Astrocyte of the cerebellum (primary cell): Measurements from ENCODE around the gene VSTM2B.

Source experiments
- DNase-seq: peaks from one replicate; pipeline ENCODE4 v3.0.0-alpha.2; 2011; ENCODE audit warnings: low read depth
- H3K4me3 ChIP-seq: 2 replicates; pipeline ENCODE4 v1.5.1; 2011; ENCODE audit warnings: mild to moderate bottlenecking, low read depth, low read length, moderate library complexity
- in situ Hi-C: cut with HindIII; loops from 2 replicates; pipeline ENCODE4 v1.10.0; 2017; ENCODE audit warnings: low sequenced_read_pairs
- TF ChIP-seq, protein P1 (sequence below): IDR thresholded peaks from 2 replicates; pipeline ENCODE4 v1.5.1; 2012; ENCODE audit warnings: low read length, low read depth, moderate library complexity, mild to moderate bottlenecking; ENCODE audit errors: missing control alignments

The VSTM2B gene

DNA sequence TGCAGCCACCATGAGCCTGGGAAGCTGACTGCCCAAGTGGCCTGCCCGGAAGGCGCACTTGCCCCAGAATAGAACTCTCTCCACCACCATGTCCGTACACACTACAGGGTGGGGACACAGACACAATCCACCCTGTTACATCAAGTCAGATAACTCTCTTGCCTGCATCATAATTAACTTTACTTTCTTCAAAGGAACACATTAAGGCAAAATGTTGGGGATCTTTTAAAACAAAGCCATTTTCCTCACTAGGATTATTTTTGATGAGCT, 23.3 kb upstream of the VSTM2B start:
- in situ Hi-C loops = no loop called here
- no peak overlapping the region for H3K4me3 ChIP-seq
- TF ChIP-seq, protein P1, sequence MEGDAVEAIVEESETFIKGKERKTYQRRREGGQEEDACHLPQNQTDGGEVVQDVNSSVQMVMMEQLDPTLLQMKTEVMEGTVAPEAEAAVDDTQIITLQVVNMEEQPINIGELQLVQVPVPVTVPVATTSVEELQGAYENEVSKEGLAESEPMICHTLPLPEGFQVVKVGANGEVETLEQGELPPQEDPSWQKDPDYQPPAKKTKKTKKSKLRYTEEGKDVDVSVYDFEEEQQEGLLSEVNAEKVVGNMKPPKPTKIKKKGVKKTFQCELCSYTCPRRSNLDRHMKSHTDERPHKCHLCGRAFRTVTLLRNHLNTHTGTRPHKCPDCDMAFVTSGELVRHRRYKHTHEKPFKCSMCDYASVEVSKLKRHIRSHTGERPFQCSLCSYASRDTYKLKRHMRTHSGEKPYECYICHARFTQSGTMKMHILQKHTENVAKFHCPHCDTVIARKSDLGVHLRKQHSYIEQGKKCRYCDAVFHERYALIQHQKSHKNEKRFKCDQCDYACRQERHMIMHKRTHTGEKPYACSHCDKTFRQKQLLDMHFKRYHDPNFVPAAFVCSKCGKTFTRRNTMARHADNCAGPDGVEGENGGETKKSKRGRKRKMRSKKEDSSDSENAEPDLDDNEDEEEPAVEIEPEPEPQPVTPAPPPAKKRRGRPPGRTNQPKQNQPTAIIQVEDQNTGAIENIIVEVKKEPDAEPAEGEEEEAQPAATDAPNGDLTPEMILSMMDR = no peak
- no peak for DNase-seq

DNA sequence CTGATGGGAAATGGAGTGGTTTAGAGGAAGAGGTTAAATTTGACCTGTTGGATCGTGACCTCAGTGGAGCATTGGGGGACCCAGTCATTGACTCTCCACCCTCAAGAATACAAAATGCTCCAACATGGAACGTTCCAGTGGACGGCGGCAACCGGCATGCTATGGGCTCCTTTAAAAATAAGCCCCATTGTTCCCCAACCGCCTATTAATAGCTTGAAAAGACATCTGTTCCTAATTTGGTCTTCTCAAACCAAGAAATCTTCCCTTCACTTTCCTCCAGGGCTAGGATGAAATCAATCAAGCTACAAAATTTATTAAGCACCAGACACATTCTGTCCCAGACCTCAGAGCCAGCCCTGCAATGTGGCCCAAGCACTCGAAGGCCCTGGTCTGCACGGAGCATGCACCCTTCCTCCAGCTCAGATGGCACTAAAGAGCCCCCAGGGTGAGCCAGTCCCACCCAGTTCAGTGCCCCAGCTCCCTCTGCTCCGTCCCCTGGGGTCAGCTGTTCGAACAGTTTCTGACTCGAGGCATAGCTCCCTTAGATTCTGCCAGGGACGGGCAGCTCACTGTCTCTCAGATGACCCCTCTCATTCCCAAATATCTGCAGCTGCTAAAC, 22.5 kb upstream of the VSTM2B start:
- DNase-seq = no peak
- TF ChIP-seq, protein P1 = no peak
- in situ Hi-C loops = no loop called here
- no peak overlapping the region for H3K4me3 ChIP-seq

DNA sequence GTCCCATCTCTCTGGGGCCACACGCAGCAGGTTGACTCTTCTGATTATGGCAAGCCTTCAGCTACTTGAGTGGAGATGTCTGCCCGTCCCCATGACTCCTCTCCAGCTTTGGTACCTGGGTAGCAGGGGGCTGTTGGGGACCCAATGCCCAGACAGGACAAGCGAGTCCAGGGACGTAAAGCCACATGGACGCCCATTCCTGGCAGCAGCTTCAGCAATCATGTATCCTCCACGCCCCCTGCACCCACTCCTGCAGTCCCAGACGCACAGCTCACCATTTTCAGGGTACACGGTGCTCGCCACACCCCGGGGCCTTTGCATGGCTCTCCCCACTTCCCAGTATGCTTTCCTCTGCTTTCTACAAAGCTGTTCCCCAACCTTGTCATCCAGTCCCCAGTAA, 22.0 kb upstream of the VSTM2B start:
- in situ Hi-C loops = no loop called here
- no peak overlapping the region for H3K4me3 ChIP-seq
- TF ChIP-seq, protein P1 = no peak
- no peak for DNase-seq

DNA sequence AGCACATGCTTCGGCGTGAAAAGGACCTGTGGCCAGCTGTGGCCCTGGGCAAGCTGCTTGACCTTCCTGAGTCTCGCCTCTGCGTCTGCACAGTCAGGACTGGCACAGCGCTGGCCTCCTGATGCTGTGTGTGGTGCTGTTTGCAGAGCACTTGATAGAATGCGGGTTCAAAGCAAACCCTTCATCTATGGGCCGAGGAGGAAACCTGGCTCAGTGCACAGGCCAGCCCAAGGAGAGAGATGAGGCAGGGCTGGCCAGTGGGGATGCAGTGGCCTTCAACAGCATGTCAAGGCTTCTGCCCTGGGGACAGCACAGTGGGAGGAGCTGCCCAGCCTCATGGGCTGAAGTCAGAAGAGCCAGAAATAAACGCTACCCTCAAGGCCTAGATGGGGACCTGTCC, 21.3 kb upstream of the VSTM2B start:
- TF ChIP-seq, protein P1 = no peak
- in situ Hi-C loops = no loop called here
- H3K4me3 ChIP-seq = no peak overlapping the region
- no peak for DNase-seq

DNA sequence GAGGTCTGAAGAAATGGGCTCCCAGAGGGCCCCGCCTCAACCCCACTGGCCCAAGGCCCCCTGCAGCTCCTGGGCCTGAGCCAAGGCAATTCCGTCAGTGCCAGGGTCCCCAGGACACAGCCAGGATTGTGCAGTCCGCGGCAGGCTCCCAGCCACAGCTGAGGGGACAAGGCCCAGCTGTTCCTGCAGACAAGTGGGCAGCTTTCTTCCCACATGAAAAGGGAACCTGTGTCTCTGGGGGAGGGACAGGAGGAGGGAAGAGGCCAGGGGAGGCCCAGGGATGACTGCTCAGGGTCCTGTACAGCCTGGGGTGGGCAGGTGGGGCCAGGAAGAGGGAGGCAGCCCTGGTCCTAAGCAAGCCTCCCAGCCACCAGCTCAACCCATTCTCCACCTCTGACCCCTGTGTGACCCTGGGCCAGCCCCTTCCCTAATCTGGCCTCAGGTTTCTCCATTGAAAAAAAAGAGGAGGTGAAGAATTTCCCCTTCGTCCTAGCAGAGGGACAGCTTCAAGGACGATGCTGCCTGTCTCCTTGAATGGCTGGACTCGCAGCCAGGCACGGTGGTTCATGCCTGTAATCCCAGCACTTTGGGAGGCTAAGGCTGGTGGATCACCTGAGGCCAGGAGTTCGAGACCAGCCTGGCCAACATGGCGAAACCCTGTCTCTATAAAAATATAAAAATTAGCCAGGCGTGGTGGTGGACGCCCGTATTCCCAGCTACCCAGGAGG, 20.5 kb upstream of the VSTM2B start:
- TF ChIP-seq, protein P1 = no peak
- H3K4me3 ChIP-seq = no peak overlapping the region
- in situ Hi-C loops = no loop called here
- DNase-seq = no peak

DNA sequence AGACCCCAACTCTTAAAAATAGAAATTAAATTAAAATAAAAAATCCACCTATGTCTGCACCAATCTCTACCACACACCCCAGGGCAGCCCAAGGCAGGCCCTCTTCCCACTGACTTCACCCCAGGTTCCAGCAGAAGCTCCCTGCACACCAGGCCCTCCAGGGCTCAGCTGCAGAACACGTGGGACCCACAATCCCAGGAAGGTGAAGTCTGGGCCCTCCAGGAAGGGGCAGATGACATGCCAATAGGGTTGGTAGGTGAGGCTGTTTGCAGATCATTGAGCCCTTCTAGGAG, 19.2 kb upstream of the VSTM2B start:
- in situ Hi-C loops = no loop called here
- TF ChIP-seq, protein P1 = no peak
- no peak for DNase-seq
- no peak overlapping the region for H3K4me3 ChIP-seq
